GM23338 (cell line): ENCODE measurements around the gene HSPB9. TPM values are rescaled to one million over a fixed set of nuclear protein-coding genes. Genes with fewer than 3 reads are reported as not detected.

ENCODE experiments used
- ATAC-seq: fragments of 200-7000 bp; cut with Tn5 transposase; 3 replicates; pipeline ENCODE4 v1.9.1; 2020
- DNase-seq: peaks from one replicate; pipeline ENCODE4 v3.0.0-alpha.2; 2015; ENCODE audit warnings: low spot score
- H2AFZ ChIP-seq: fragments of 200-600 bp; sonication (generic); 2 replicates; pipeline ENCODE4 v1.8.0; 2016; ENCODE audit warnings: antibody characterized with exemption, mild to moderate bottlenecking, moderate library complexity
- H3F3A ChIP-seq: fragments of 200-600 bp; sonication (generic); replicated peaks from 2 replicates; pipeline ENCODE4 v1.8.0; 2017; ENCODE audit warnings: antibody characterized with exemption, mixed run types, low read depth
- H3K27ac ChIP-seq: fragments of 200-600 bp; sonication (generic); 2 replicates; pipeline ENCODE4 v1.6.1; 2016; ENCODE audit warnings: low read depth
- H3K27me3 ChIP-seq: fragments of 200-600 bp; sonication (generic); 2 replicates; pipeline ENCODE4 v1.8.0; 2016; ENCODE audit warnings: mild to moderate bottlenecking, mixed run types, moderate library complexity; ENCODE audit not compliant: insufficient read depth
- H3K36me3 ChIP-seq: fragments of 200-600 bp; sonication (generic); 2 replicates; pipeline ENCODE4 v1.8.0; 2016; ENCODE audit warnings: mild to moderate bottlenecking; ENCODE audit not compliant: insufficient read depth
- H3K4me1 ChIP-seq: fragments of 200-600 bp; sonication (generic); 2 replicates; pipeline ENCODE4 v1.8.0; 2016; ENCODE audit warnings: mild to moderate bottlenecking, moderate library complexity; ENCODE audit not compliant: insufficient read depth
- H3K4me2 ChIP-seq: fragments of 200-600 bp; sonication (generic); 2 replicates; pipeline ENCODE4 v1.7.1; 2017; ENCODE audit warnings: mixed run types
- H3K4me3 ChIP-seq: fragments of 200-600 bp; sonication (generic); 2 replicates; pipeline ENCODE4 v1.6.1; 2016; ENCODE audit warnings: mixed run types
- H3K79me2 ChIP-seq: fragments of 200-600 bp; sonication (generic); replicated peaks from 2 replicates; pipeline ENCODE4 v1.8.0; 2017; ENCODE audit warnings: mild to moderate bottlenecking; ENCODE audit not compliant: insufficient read depth
- H3K9me2 ChIP-seq: fragments of 200-600 bp; sonication (generic); 2 replicates; pipeline ENCODE4 v1.8.0; 2017; ENCODE audit not compliant: insufficient read depth
- H4K20me1 ChIP-seq: fragments of 200-600 bp; sonication (generic); replicated peaks from 2 replicates; pipeline ENCODE4 v1.8.0; 2017; ENCODE audit warnings: mild to moderate bottlenecking; ENCODE audit not compliant: insufficient read depth
- H3K27ac Mint-ChIP-seq: 2 replicates; pipeline ENCODE4 v1.8.0; 2020; ENCODE audit warnings: inconsistent platforms, mild to moderate bottlenecking, moderate library complexity, mixed read lengths
- H3K27me3 Mint-ChIP-seq: 3 replicates; pipeline ENCODE4 v1.8.0; 2022; ENCODE audit warnings: low read depth, mild to moderate bottlenecking, moderate library complexity, mixed read lengths, inconsistent platforms; ENCODE audit not compliant: insufficient read depth, poor library complexity
- H3K36me3 Mint-ChIP-seq: 3 replicates; pipeline ENCODE4 v1.8.0; 2021; ENCODE audit warnings: low read depth, mild to moderate bottlenecking, inconsistent platforms, moderate library complexity, mixed read lengths
- H3K4me1 Mint-ChIP-seq: 3 replicates; pipeline ENCODE4 v1.8.0; 2020; ENCODE audit warnings: mild to moderate bottlenecking, inconsistent platforms, mixed read lengths
- H3K4me3 Mint-ChIP-seq: 3 replicates; pipeline ENCODE4 v1.8.0; 2021; ENCODE audit warnings: moderate library complexity, mild to moderate bottlenecking, inconsistent platforms, mixed read lengths
- H3K9me3 Mint-ChIP-seq: 3 replicates; pipeline ENCODE4 v1.8.0; 2020; ENCODE audit warnings: moderate library complexity, mild to moderate bottlenecking, inconsistent platforms, mixed read lengths
- CREB1 ChIP-seq: fragments of 250-450 bp; sonication (Bioruptor Pico); IDR thresholded peaks from 2 replicates; pipeline ENCODE4 v1.5.0; 2020; ENCODE audit warnings: low read depth, mild to moderate bottlenecking, moderate library complexity
- EZH2 ChIP-seq: fragments of 200-600 bp; sonication (generic); IDR thresholded peaks from one replicate; pipeline ENCODE4 v1.8.0; 2017; ENCODE audit warnings: antibody characterized with exemption, mild to moderate bottlenecking, low read depth; ENCODE audit not compliant: unreplicated experiment
- EZH2phosphoT487 ChIP-seq: fragments of 200-600 bp; sonication (generic); IDR thresholded peaks from one replicate; pipeline ENCODE4 v1.8.1; 2018; ENCODE audit warnings: antibody characterized with exemption; ENCODE audit not compliant: unreplicated experiment
- JUNB ChIP-seq: IDR thresholded peaks from one replicate; pipeline ENCODE4 v1.6.1; 2016; ENCODE audit warnings: antibody characterized with exemption; ENCODE audit not compliant: unreplicated experiment
- NANOG ChIP-seq: IDR thresholded peaks from 2 replicates; pipeline ENCODE4 v1.6.1; 2016; ENCODE audit warnings: antibody characterized with exemption, borderline replicate concordance
- POLR2AphosphoS5 ChIP-seq: IDR thresholded peaks from 2 replicates; pipeline ENCODE4 v1.6.1; 2016; ENCODE audit warnings: antibody characterized with exemption, low read depth
- STAT1 ChIP-seq: IDR thresholded peaks from one replicate; pipeline ENCODE4 v1.6.1; 2016; ENCODE audit warnings: antibody characterized with exemption; ENCODE audit not compliant: unreplicated experiment
- ZNF114 ChIP-seq: fragments of 250-450 bp; sonication (Bioruptor Pico); IDR thresholded peaks from 2 replicates; pipeline ENCODE4 v1.5.0; 2020; ENCODE audit warnings: mild to moderate bottlenecking, moderate library complexity
- ZNF331 ChIP-seq: fragments of 250-450 bp; sonication (Bioruptor Pico); IDR thresholded peaks from 2 replicates; pipeline ENCODE4 v1.5.0; 2020; ENCODE audit warnings: low read depth, mild to moderate bottlenecking, moderate library complexity
- polyA plus RNA-seq: library from polyadenylated mRNA; unstranded; fragments of >200 nt; fragmentation: Nextera tagmentation; extraction: Ambion mirVana; gene quantifications from 2 replicates; pipeline ENCODE4 v1.2.1, GENCODE V29; 2016
- total RNA-seq: library from RNA; depleted of rRNA; stranded (reverse); fragments of >200 nt; shearing (Covaris generic); gene quantifications from 2 replicates; pipeline ENCODE4 v1.2.3, GENCODE V29; 2014
- TF ChIP-seq, protein P1 (sequence below): IDR thresholded peaks from 2 replicates; pipeline ENCODE4 v1.6.1; 2016; ENCODE audit warnings: antibody characterized with exemption
- TF ChIP-seq, protein P2 (sequence below), 2 experiments: fragments of 200-600 bp in 1 of 2; sonication (generic) in 1 of 2; conservative IDR thresholded peaks; 2 replicates each; pipeline versions ENCODE4 v1.5.1 to v1.6.1; 2016 to 2017; ENCODE audit warnings: antibody characterized with exemption in 2 of 2, low read depth in 2 of 2, mild to moderate bottlenecking in 2 of 2, moderate library complexity in 1 of 2
- TF ChIP-seq, protein P3 (sequence below): fragments of 250-450 bp; sonication (Bioruptor Pico); IDR thresholded peaks from 2 replicates; pipeline ENCODE4 v1.5.0; 2020; ENCODE audit warnings: mild to moderate bottlenecking, moderate library complexity
- TF ChIP-seq, protein P4 (sequence below): IDR thresholded peaks from one replicate; pipeline ENCODE4 v1.6.1; 2018; ENCODE audit warnings: antibody characterized with exemption; ENCODE audit not compliant: unreplicated experiment

Gene HSPB9
- total and polyA plus RNA-seq, 2 experiments from 2014 or later: 0.31 to 0.52 TPM

DNA sequence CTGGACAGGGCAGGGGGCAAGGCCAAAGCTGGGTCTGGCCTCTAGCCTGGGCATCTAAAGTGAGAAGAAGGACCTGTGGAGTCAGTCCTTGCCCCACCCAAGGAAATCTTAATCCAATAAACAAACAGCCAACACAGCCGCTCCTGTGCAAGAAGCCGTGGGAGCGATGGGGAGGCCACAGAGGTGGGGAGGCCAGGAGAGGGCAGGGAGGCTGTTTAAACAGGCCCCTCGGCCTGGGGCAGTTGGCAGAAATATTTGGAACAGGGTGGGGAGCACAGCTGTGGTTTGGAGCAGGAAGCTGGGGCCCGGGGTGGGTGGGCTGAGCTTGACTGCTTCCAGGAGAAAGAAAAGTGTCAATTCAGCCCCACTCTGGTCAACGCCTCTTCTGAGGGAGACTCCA is 29.7 kb upstream of the HSPB9 start:
- TF ChIP-seq, protein P1, sequence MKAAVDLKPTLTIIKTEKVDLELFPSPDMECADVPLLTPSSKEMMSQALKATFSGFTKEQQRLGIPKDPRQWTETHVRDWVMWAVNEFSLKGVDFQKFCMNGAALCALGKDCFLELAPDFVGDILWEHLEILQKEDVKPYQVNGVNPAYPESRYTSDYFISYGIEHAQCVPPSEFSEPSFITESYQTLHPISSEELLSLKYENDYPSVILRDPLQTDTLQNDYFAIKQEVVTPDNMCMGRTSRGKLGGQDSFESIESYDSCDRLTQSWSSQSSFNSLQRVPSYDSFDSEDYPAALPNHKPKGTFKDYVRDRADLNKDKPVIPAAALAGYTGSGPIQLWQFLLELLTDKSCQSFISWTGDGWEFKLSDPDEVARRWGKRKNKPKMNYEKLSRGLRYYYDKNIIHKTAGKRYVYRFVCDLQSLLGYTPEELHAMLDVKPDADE: no peak
- TF ChIP-seq, protein P2, sequence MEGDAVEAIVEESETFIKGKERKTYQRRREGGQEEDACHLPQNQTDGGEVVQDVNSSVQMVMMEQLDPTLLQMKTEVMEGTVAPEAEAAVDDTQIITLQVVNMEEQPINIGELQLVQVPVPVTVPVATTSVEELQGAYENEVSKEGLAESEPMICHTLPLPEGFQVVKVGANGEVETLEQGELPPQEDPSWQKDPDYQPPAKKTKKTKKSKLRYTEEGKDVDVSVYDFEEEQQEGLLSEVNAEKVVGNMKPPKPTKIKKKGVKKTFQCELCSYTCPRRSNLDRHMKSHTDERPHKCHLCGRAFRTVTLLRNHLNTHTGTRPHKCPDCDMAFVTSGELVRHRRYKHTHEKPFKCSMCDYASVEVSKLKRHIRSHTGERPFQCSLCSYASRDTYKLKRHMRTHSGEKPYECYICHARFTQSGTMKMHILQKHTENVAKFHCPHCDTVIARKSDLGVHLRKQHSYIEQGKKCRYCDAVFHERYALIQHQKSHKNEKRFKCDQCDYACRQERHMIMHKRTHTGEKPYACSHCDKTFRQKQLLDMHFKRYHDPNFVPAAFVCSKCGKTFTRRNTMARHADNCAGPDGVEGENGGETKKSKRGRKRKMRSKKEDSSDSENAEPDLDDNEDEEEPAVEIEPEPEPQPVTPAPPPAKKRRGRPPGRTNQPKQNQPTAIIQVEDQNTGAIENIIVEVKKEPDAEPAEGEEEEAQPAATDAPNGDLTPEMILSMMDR (conservative IDR thresholded peaks at IDR 0.05; ENCODE audit: low read depth in 2 of 2): no peak
- TF ChIP-seq CREB1 (no peak), EZH2 (no peak), STAT1 (no peak), NANOG (no peak), POLR2AphosphoS5 (no peak), ZNF114 (no peak), EZH2phosphoT487 (no peak), ZNF331 (CRISPR knock-in tag) (no peak), JUNB (no peak)
- TF ChIP-seq, protein P3, sequence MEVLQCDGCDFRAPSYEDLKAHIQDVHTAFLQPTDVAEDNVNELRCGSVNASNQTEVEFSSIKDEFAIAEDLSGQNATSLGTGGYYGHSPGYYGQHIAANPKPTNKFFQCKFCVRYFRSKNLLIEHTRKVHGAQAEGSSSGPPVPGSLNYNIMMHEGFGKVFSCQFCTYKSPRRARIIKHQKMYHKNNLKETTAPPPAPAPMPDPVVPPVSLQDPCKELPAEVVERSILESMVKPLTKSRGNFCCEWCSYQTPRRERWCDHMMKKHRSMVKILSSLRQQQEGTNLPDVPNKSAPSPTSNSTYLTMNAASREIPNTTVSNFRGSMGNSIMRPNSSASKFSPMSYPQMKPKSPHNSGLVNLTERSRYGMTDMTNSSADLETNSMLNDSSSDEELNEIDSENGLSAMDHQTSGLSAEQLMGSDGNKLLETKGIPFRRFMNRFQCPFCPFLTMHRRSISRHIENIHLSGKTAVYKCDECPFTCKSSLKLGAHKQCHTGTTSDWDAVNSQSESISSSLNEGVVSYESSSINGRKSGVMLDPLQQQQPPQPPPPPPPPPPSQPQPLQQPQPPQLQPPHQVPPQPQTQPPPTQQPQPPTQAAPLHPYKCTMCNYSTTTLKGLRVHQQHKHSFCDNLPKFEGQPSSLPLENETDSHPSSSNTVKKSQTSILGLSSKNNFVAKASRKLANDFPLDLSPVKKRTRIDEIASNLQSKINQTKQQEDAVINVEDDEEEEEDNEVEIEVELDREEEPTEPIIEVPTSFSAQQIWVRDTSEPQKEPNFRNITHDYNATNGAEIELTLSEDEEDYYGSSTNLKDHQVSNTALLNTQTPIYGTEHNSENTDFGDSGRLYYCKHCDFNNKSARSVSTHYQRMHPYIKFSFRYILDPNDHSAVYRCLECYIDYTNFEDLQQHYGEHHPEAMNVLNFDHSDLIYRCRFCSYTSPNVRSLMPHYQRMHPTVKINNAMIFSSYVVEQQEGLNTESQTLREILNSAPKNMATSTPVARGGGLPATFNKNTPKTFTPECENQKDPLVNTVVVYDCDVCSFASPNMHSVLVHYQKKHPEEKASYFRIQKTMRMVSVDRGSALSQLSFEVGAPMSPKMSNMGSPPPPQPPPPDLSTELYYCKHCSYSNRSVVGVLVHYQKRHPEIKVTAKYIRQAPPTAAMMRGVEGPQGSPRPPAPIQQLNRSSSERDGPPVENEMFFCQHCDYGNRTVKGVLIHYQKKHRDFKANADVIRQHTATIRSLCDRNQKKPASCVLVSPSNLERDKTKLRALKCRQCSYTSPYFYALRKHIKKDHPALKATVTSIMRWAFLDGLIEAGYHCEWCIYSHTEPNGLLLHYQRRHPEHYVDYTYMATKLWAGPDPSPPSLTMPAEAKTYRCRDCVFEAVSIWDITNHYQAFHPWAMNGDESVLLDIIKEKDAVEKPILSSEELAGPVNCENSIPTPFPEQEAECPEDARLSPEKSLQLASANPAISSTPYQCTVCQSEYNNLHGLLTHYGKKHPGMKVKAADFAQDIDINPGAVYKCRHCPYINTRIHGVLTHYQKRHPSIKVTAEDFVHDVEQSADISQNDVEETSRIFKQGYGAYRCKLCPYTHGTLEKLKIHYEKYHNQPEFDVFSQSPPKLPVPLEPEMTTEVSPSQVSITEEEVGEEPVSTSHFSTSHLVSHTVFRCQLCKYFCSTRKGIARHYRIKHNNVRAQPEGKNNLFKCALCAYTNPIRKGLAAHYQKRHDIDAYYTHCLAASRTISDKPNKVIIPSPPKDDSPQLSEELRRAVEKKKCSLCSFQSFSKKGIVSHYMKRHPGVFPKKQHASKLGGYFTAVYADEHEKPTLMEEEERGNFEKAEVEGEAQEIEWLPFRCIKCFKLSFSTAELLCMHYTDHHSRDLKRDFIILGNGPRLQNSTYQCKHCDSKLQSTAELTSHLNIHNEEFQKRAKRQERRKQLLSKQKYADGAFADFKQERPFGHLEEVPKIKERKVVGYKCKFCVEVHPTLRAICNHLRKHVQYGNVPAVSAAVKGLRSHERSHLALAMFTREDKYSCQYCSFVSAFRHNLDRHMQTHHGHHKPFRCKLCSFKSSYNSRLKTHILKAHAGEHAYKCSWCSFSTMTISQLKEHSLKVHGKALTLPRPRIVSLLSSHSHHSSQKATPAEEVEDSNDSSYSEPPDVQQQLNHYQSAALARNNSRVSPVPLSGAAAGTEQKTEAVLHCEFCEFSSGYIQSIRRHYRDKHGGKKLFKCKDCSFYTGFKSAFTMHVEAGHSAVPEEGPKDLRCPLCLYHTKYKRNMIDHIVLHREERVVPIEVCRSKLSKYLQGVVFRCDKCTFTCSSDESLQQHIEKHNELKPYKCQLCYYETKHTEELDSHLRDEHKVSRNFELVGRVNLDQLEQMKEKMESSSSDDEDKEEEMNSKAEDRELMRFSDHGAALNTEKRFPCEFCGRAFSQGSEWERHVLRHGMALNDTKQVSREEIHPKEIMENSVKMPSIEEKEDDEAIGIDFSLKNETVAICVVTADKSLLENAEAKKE (CRISPR knock-in tag): no peak
- TF ChIP-seq, protein P4, sequence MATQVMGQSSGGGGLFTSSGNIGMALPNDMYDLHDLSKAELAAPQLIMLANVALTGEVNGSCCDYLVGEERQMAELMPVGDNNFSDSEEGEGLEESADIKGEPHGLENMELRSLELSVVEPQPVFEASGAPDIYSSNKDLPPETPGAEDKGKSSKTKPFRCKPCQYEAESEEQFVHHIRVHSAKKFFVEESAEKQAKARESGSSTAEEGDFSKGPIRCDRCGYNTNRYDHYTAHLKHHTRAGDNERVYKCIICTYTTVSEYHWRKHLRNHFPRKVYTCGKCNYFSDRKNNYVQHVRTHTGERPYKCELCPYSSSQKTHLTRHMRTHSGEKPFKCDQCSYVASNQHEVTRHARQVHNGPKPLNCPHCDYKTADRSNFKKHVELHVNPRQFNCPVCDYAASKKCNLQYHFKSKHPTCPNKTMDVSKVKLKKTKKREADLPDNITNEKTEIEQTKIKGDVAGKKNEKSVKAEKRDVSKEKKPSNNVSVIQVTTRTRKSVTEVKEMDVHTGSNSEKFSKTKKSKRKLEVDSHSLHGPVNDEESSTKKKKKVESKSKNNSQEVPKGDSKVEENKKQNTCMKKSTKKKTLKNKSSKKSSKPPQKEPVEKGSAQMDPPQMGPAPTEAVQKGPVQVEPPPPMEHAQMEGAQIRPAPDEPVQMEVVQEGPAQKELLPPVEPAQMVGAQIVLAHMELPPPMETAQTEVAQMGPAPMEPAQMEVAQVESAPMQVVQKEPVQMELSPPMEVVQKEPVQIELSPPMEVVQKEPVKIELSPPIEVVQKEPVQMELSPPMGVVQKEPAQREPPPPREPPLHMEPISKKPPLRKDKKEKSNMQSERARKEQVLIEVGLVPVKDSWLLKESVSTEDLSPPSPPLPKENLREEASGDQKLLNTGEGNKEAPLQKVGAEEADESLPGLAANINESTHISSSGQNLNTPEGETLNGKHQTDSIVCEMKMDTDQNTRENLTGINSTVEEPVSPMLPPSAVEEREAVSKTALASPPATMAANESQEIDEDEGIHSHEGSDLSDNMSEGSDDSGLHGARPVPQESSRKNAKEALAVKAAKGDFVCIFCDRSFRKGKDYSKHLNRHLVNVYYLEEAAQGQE: no peak
- Histone ChIP-seq H3K27ac (no peak overlapping the region), H3K27me3 (peaks cover 21% of the 10 kb centered on the region), H3K9me2 (no peaks in the 10 kb centered on the region), H3K4me2 (no peak overlapping the region), H3K79me2 (no peaks in the 10 kb centered on the region), H2AFZ (no peak overlapping the region), H4K20me1 (no peaks in the 10 kb centered on the region), H3K36me3 (no peaks in the 10 kb centered on the region), H3K4me1 (peaks cover 6% of the 10 kb centered on the region; the same call in 1 of the 2 replicates), H3F3A (no peaks in the 10 kb centered on the region), H3K4me3 (no peak overlapping the region)
- Mint-ChIP-seq H3K9me3 (no peaks in the 10 kb centered on the region; the same call in 2 of the 3 replicates), H3K27ac (no peak overlapping the region), H3K36me3 (no peaks in the 10 kb centered on the region; the same call in 2 of the 3 replicates), H3K4me1 (peaks cover 31% of the 10 kb centered on the region), H3K27me3 (peaks cover 16% of the 10 kb centered on the region), H3K4me3 (no peak overlapping the region)
- DNase-seq (no peak), ATAC-seq (no peak)
